A549 (cell line): ENCODE results near the gene EMC6. TPM values are rescaled to one million over a fixed set of nuclear protein-coding genes. Genes with fewer than 3 reads are reported as not detected.

Experiments
- ATAC-seq, 2 experiments: fragments of 200-7000 bp in 1 of 2; fragments of >200 bp in 1 of 2; cut with Nextera tagmentation in 1 of 2; cut with Tn5 transposase in 1 of 2; 3 replicates each; pipeline versions ENCODE4 v1.8.0 to v1.9.1; 2018 to 2020; ENCODE audit warnings: mild to moderate bottlenecking in 1 of 2, moderate library complexity in 1 of 2
- CTCF ChIA-PET: fragments of 300-600 bp; sonication (Branson Sonifier 250); formaldehyde crosslinking; extraction: SDS; loops from one replicate; lab custom pipeline; 2021; ENCODE audit warnings: antibody characterized with exemption, inconsistent platforms; lab: Yijun Ruan, JAX
- POLR2A ChIA-PET: fragments of 350-600 bp; formaldehyde crosslinking; extraction: SDS; loops from one replicate; lab custom pipeline; 2021; ENCODE audit warnings: antibody characterized with exemption, inconsistent platforms; lab: Yijun Ruan, JAX
- DNase-seq, 2 experiments: peaks; one replicate each; pipeline versions ENCODE4 v3.0.0 to v3.0.0-alpha.2; 2011 to 2016; ENCODE audit warnings: low read depth in 1 of 2, low spot score in 1 of 2
- FAIRE-seq: peaks from 2 replicates; lab custom pipeline; 2011; peaks lifted over from hg19 to GRCh38; lab: Jason Lieb, UNC
- H3K27ac ChIP-seq, 2 experiments: fragments of >200 bp; sonication (Bioruptor Twin); formaldehyde crosslinking; 3 replicates each; pipeline ENCODE4 v1.5.1; 2016 to 2017
- H3K4me1 ChIP-seq: fragments of >200 bp; sonication (Bioruptor Twin); formaldehyde crosslinking; 3 replicates; pipeline ENCODE4 v1.6.1; 2016
- H3K4me2 ChIP-seq: fragments of >200 bp; sonication (Bioruptor Twin); formaldehyde crosslinking; 3 replicates; pipeline ENCODE4 v1.6.1; 2016
- H3K4me3 ChIP-seq: fragments of >200 bp; sonication (Bioruptor Twin); formaldehyde crosslinking; 3 replicates; pipeline ENCODE4 v1.5.1; 2016
- H3K9me3 ChIP-seq: fragments of >200 bp; sonication (Bioruptor Twin); formaldehyde crosslinking; 3 replicates; pipeline ENCODE4 v1.6.1; 2016
- ATOH8 ChIP-seq: fragments of 250-450 bp; sonication (Bioruptor Pico); IDR thresholded peaks from 2 replicates; pipeline ENCODE4 v1.5.0; 2020; ENCODE audit warnings: low read depth, mild to moderate bottlenecking, moderate library complexity
- BCL3 ChIP-seq: fragments of >200 bp; sonication (Bioruptor Twin); formaldehyde crosslinking; IDR thresholded peaks from 3 replicates; pipeline ENCODE4 v1.6.1; 2016
- BHLHE40 ChIP-seq: IDR thresholded peaks from 2 replicates; pipeline ENCODE4 v1.6.1; 2012; ENCODE audit warnings: low read depth, low read length, inconsistent platforms
- CEBPB ChIP-seq, 2 experiments: fragments of >200 bp in 1 of 2; sonication (Bioruptor Twin) in 1 of 2; formaldehyde crosslinking in 1 of 2; IDR thresholded peaks; 2 replicates each; pipeline ENCODE4 v1.6.1; 2012 to 2016
- CHD4 ChIP-seq: fragments of 200-600 bp; sonication (generic); IDR thresholded peaks from 2 replicates; pipeline ENCODE4 v1.6.1; 2016; ENCODE audit warnings: antibody characterized with exemption, mild to moderate bottlenecking, borderline replicate concordance
- E2F6 ChIP-seq: IDR thresholded peaks from 2 replicates; pipeline ENCODE4 v1.6.1; 2012; ENCODE audit warnings: low read depth, borderline replicate concordance
- EHF ChIP-seq: fragments of 250-450 bp; sonication (Bioruptor Pico); IDR thresholded peaks from 2 replicates; pipeline ENCODE4 v1.5.0; 2020; ENCODE audit warnings: mild to moderate bottlenecking
- EHMT2 ChIP-seq: fragments of 200-600 bp; sonication (generic); IDR thresholded peaks from 2 replicates; pipeline ENCODE4 v1.6.1; 2016; ENCODE audit warnings: antibody characterized with exemption, low read depth, mild to moderate bottlenecking, moderate library complexity
- ELK1 ChIP-seq: fragments of 150-350 bp; IDR thresholded peaks from 2 replicates; pipeline ENCODE4 v1.6.1; 2014; ENCODE audit warnings: low read depth, mild to moderate bottlenecking, low read length
- EP300 ChIP-seq, 2 experiments: fragments of >200 bp; sonication (Bioruptor Twin); formaldehyde crosslinking; IDR thresholded peaks; 2 replicates in 1 of 2; 3 replicates in 1 of 2; pipeline ENCODE4 v1.6.1; 2016 to 2017
- FOSB ChIP-seq: fragments of 250-450 bp; sonication (Bioruptor Pico); IDR thresholded peaks from 2 replicates; pipeline ENCODE4 v1.5.0; 2020; ENCODE audit warnings: mild to moderate bottlenecking, moderate library complexity
- GATA3 ChIP-seq: IDR thresholded peaks from 2 replicates; pipeline ENCODE4 v1.6.1; 2012; ENCODE audit warnings: borderline replicate concordance
- HEYL ChIP-seq: fragments of 250-450 bp; sonication (Bioruptor Pico); IDR thresholded peaks from 2 replicates; pipeline ENCODE4 v1.8.0; 2021; ENCODE audit warnings: mild to moderate bottlenecking, moderate library complexity
- HMGXB4 ChIP-seq: fragments of 250-450 bp; sonication (Bioruptor Pico); IDR thresholded peaks from 2 replicates; pipeline ENCODE4 v1.5.0; 2021; ENCODE audit warnings: mild to moderate bottlenecking, moderate library complexity, borderline replicate concordance
- HOXB5 ChIP-seq: fragments of 250-450 bp; sonication (Bioruptor Pico); IDR thresholded peaks from 2 replicates; pipeline ENCODE4 v1.5.0; 2020; ENCODE audit warnings: mild to moderate bottlenecking, moderate library complexity
- JUN ChIP-seq, 2 experiments: fragments of >200 bp; sonication (Bioruptor Twin); formaldehyde crosslinking; IDR thresholded peaks; 2 replicates in 1 of 2; 3 replicates in 1 of 2; pipeline ENCODE4 v1.6.1; 2016 to 2017
- JUNB ChIP-seq: fragments of >200 bp; sonication (Bioruptor Twin); formaldehyde crosslinking; IDR thresholded peaks from 2 replicates; pipeline ENCODE4 v1.6.1; 2016
- MAFK ChIP-seq: fragments of 450-650 bp; IDR thresholded peaks from 2 replicates; pipeline ENCODE4 v1.6.1; 2014; ENCODE audit not compliant: partially characterized antibody
- MAX ChIP-seq: IDR thresholded peaks from 2 replicates; pipeline ENCODE4 v1.6.1; 2012
- MYC ChIP-seq: IDR thresholded peaks from 2 replicates; pipeline ENCODE4 v1.6.1; 2012; ENCODE audit warnings: mild to moderate bottlenecking, inconsistent platforms, low read length, improper control_type of control experiment, borderline replicate concordance
- NPAS2 ChIP-seq: fragments of 250-450 bp; sonication (Bioruptor Pico); IDR thresholded peaks from 2 replicates; pipeline ENCODE4 v1.8.0; 2022; ENCODE audit warnings: mild to moderate bottlenecking, moderate library complexity, borderline replicate concordance
- NR3C1 ChIP-seq: fragments of >200 bp; sonication (Bioruptor Twin); formaldehyde crosslinking; IDR thresholded peaks from 3 replicates; pipeline ENCODE4 v1.6.1; 2017
- POLR2A ChIP-seq: IDR thresholded peaks from 2 replicates; pipeline ENCODE4 v1.6.1; 2012; ENCODE audit warnings: mild to moderate bottlenecking, low read length
- RCOR1 ChIP-seq: fragments of 150-350 bp; IDR thresholded peaks from 2 replicates; pipeline ENCODE4 v1.6.1; 2014; ENCODE audit warnings: antibody characterized with exemption, low read length, low read depth
- RFX5 ChIP-seq: fragments of 450-650 bp; IDR thresholded peaks from 2 replicates; pipeline ENCODE4 v1.7.1; 2014; ENCODE audit warnings: antibody characterized with exemption, mild to moderate bottlenecking, moderate library complexity
- RNF2 ChIP-seq: fragments of 200-600 bp; sonication (generic); IDR thresholded peaks from 2 replicates; pipeline ENCODE4 v1.6.1; 2016; ENCODE audit warnings: low read depth, mild to moderate bottlenecking, antibody characterized with exemption, moderate library complexity, borderline replicate concordance
- SMC3 ChIP-seq: fragments of >200 bp; sonication (Bioruptor Twin); formaldehyde crosslinking; IDR thresholded peaks from 3 replicates; pipeline ENCODE4 v1.6.1; 2018; ENCODE audit warnings: inconsistent platforms
- SREBF2 ChIP-seq: fragments of 450-650 bp; IDR thresholded peaks from 2 replicates; pipeline ENCODE4 v1.6.1; 2014; ENCODE audit warnings: mild to moderate bottlenecking, moderate library complexity
- TFCP2L1 ChIP-seq: fragments of 250-450 bp; sonication (Bioruptor Pico); IDR thresholded peaks from 2 replicates; pipeline ENCODE4 v1.5.0; 2021; ENCODE audit warnings: mild to moderate bottlenecking
- ZC3H11A ChIP-seq: fragments of 450-650 bp; IDR thresholded peaks from 2 replicates; pipeline ENCODE4 v1.6.1; 2014; ENCODE audit warnings: antibody characterized with exemption, mild to moderate bottlenecking
- ZNF302 ChIP-seq: fragments of 250-450 bp; sonication (Bioruptor Pico); IDR thresholded peaks from 2 replicates; pipeline ENCODE4 v1.9.0; 2021; ENCODE audit warnings: inconsistent platforms, mild to moderate bottlenecking, moderate library complexity
- WGBS: methylation state at CpG from one replicate; pipeline ENCODE4 v1.1.6; 2017; ENCODE audit errors: missing lambda C conversion rate; 5-methylcytosine and 5-hydroxymethylcytosine counted together
- polyA plus RNA-seq, 4 experiments: library from polyadenylated mRNA; depleted of rRNA in 3 of 4; stranded (reverse); fragments of >200 nt; fragmentation: RNase III in 1 of 4; extraction: RNeasy Plus Mini Kit Qiagen cat#74134 plus additional on column Dnase treatment in 1 of 4; gene quantifications; 2 replicates in 3 of 4; 3 replicates in 1 of 4; pipeline ENCODE4 v1.2.3, GENCODE V29; 2011 to 2017

The EMC6 gene
- polyA plus RNA-seq, 2 of the 4 experiments (the other 2 are of a cell fraction) = 68.3 to 122 TPM

- no peak for DNase-seq
- Histone ChIP-seq H3K4me3 (no peak overlapping the region), H3K4me1 (no peaks in the 10 kb centered on the region), H3K4me2 (no peak overlapping the region), H3K9me3 (no peaks in the 10 kb centered on the region), H3K27ac (no peak overlapping the region)
- CTCF ChIA-PET = interaction anchor here (1.6 to 3.3 kb wide), 3 partner anchors 10 to 20 kb away, joined by 5 to 20 read pairs (median 6); partner anchors contain the start of genes CTNS and SHPK
- ATAC-seq = no peak
- TF ChIP-seq FOSB (CRISPR knock-in tag) (no peak), HMGXB4 (CRISPR knock-in tag) (no peak), NR3C1 (no peak), ZC3H11A (no peak), HEYL (no peak), MYC (no peak), HOXB5 (CRISPR knock-in tag) (no peak), MAX (no peak), MAFK (no peak), EHF (CRISPR knock-in tag) (no peak), EP300 (IDR thresholded peaks at IDR 0.05) (no peak), NPAS2 (no peak), SMC3 (no peak), JUNB (no peak), SREBF2 (no peak), RNF2 (no peak), GATA3 (no peak)
- TF ChIP-seq, all 56 proteins: peak for 0
- FAIRE-seq = no peak
- POLR2A ChIA-PET = no interaction called here
- 96% methylated on average over 8 of the region's 8 CpGs for WGBS
Observed at GRCh38 chr17:3621146-3621720, 47.4 kb upstream of the EMC6 start.

- H3K9me3 ChIP-seq = no peaks in the 10 kb centered on the region
- H3K4me1 ChIP-seq = no peaks in the 10 kb centered on the region
- FAIRE-seq (no peak), DNase-seq (no peak), ATAC-seq (no peak; a peak in 1 of 6 replicates)
- POLR2A ChIA-PET = interaction anchor here (1.2 kb wide), 1 partner anchor 13 kb away, joined by 3 read pairs; the partner anchor contains the start of genes CTNS and SHPK
- CTCF ChIA-PET = interaction anchor here (1.1 to 3.3 kb wide), 5 partner anchors 8 to 46 kb away, joined by 3 to 20 read pairs (median 4); partner anchors contain the start of gene TRPV1
- H3K4me3 ChIP-seq = no peak overlapping the region
- no peak overlapping the region for H3K27ac ChIP-seq
- no peak overlapping the region for H3K4me2 ChIP-seq
- no peak for TF ChIP-seq JUN (IDR thresholded peaks at IDR 0.05)
- no peak for TF ChIP-seq EHMT2
- no peak for TF ChIP-seq ATOH8 (CRISPR knock-in tag)
- TF ChIP-seq TFCP2L1 (CRISPR knock-in tag) = no peak
- no peak for TF ChIP-seq ZC3H11A
- TF ChIP-seq BCL3 = no peak
- no peak for TF ChIP-seq CEBPB (IDR thresholded peaks at IDR 0.05)
- no peak for TF ChIP-seq SREBF2
- no peak for TF ChIP-seq ELK1
- no peak for TF ChIP-seq RCOR1
- no peak for TF ChIP-seq RFX5
- no peak for TF ChIP-seq CHD4
- TF ChIP-seq POLR2A = no peak
- no peak for TF ChIP-seq BHLHE40
- TF ChIP-seq ZNF302 = no peak
- TF ChIP-seq E2F6 = no peak
- WGBS = 93% methylated on average over 16 of the region's 16 CpGs
Observed at GRCh38 chr17:3622977-3623594, 45.5 kb upstream of the EMC6 start.
